HEK293T (cell line): ENCODE measurements around the gene PIK3IP1.
"Not testable (repeated sequence)": the region's sequence is repeated elsewhere in the genome, so short reads cannot be mapped to it uniquely, and the experiment has no call there.

ENCODE experiments used
- CTCF ChIA-PET: fragments of 350-600 bp; formaldehyde crosslinking; extraction: SDS; loops from one replicate; lab custom pipeline; 2021; ENCODE audit warnings: antibody characterized with exemption, inconsistent platforms; lab: Yijun Ruan, JAX
- POLR2A ChIA-PET: fragments of 350-600 bp; formaldehyde crosslinking; extraction: SDS; loops from one replicate; lab custom pipeline; 2020; ENCODE audit warnings: antibody characterized with exemption, inconsistent platforms; lab: Yijun Ruan, JAX
- DNase-seq: peaks from one replicate; pipeline ENCODE4 v3.0.0; 2012; ENCODE audit warnings: mixed read lengths; ENCODE audit errors: extremely low spot score
- ARNT ChIP-seq: fragments of 450-650 bp; IDR thresholded peaks from 2 replicates; pipeline ENCODE4 v1.6.1; 2017; ENCODE audit warnings: mild to moderate bottlenecking
- BHLHE40 ChIP-seq: fragments of 450-650 bp; IDR thresholded peaks from 2 replicates; pipeline ENCODE4 v1.6.1; 2016; ENCODE audit warnings: mild to moderate bottlenecking, moderate library complexity, borderline replicate concordance
- CTBP1 ChIP-seq: fragments of 450-650 bp; IDR thresholded peaks from 2 replicates; pipeline ENCODE4 v1.6.1; 2016; ENCODE audit warnings: borderline replicate concordance
- ELF4 ChIP-seq: fragments of 450-650 bp; IDR thresholded peaks from 2 replicates; pipeline ENCODE4 v1.6.1; 2017; ENCODE audit warnings: antibody characterized with exemption
- FOXA1 ChIP-seq: fragments of 450-650 bp; IDR thresholded peaks from 2 replicates; pipeline ENCODE4 v1.6.1; 2016; ENCODE audit warnings: mild to moderate bottlenecking
- FOXM1 ChIP-seq: fragments of 450-650 bp; IDR thresholded peaks from 2 replicates; pipeline ENCODE4 v1.6.1; 2017; ENCODE audit warnings: mild to moderate bottlenecking, borderline replicate concordance
- HDGF ChIP-seq: fragments of 450-650 bp; IDR thresholded peaks from 2 replicates; pipeline ENCODE4 v1.6.1; 2017; ENCODE audit warnings: antibody characterized with exemption, borderline replicate concordance
- L3MBTL2 ChIP-seq: fragments of 450-650 bp; conservative IDR thresholded peaks from 2 replicates; pipeline ENCODE4 v1.6.1; 2016; ENCODE audit warnings: mild to moderate bottlenecking
- LEF1 ChIP-seq: fragments of 450-650 bp; IDR thresholded peaks from 2 replicates; pipeline ENCODE4 v1.6.1; 2017; ENCODE audit warnings: mild to moderate bottlenecking, borderline replicate concordance
- NFRKB ChIP-seq: fragments of 450-650 bp; IDR thresholded peaks from 2 replicates; pipeline ENCODE4 v1.6.1; 2016; ENCODE audit warnings: mild to moderate bottlenecking, moderate library complexity
- SUZ12 ChIP-seq: fragments of 450-650 bp; IDR thresholded peaks from 2 replicates; pipeline ENCODE4 v1.6.1; 2016; ENCODE audit warnings: mild to moderate bottlenecking
- TARDBP ChIP-seq: fragments of 450-650 bp; IDR thresholded peaks from 2 replicates; pipeline ENCODE4 v1.6.1; 2016
- ZNF384 ChIP-seq: fragments of 450-650 bp; IDR thresholded peaks from 2 replicates; pipeline ENCODE4 v1.6.1; 2016
- TF ChIP-seq, protein P1 (sequence below): fragments of 450-650 bp; IDR thresholded peaks from 2 replicates; pipeline ENCODE4 v1.6.1; 2016

Gene PIK3IP1

GRCh38 chr22:31239771-31240370 is 52.4 kb downstream of the PIK3IP1 start:
- ChIA-PET POLR2A (no interaction called here), CTCF (interaction anchor here (1.0 kb wide), 1 partner anchor 38 kb away, joined by 3 read pairs; no protein-coding TSS in a partner anchor)
- no peak for DNase-seq
- TF ChIP-seq TARDBP (no peak), FOXM1 (no peak), NFRKB (no peak), FOXA1 (no peak), ZNF384 (no peak), ELF4 (no peak), HDGF (no peak)

DNA sequence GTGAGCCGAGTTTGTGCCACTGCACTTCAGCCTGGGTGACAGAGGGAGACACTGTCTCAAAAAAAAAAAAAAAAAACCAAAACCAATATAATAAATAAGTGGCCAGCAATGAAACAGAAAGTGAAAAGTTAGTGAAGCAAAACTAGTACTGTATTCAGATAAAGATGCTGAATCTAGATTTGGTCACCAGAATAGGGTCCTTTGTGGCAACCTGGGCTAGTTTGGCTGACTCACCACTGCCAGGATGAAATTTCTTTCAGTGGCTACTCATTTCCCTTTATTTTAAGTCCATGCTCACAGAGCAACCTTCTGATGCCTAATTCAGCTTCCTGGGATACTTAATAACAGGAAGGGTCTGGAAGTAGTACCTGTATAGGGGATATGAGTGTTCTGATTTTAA is 54.2 kb downstream of the PIK3IP1 start:
- ChIA-PET CTCF (no interaction called here), POLR2A (interaction anchor here (1.3 kb wide), 1 partner anchor 108 kb away, joined by 3 read pairs; the partner anchor contains the start of gene PATZ1)
- TF ChIP-seq FOXA1 (no peak), NFRKB (no peak), L3MBTL2 (no peak)
- TF ChIP-seq, protein P1, sequence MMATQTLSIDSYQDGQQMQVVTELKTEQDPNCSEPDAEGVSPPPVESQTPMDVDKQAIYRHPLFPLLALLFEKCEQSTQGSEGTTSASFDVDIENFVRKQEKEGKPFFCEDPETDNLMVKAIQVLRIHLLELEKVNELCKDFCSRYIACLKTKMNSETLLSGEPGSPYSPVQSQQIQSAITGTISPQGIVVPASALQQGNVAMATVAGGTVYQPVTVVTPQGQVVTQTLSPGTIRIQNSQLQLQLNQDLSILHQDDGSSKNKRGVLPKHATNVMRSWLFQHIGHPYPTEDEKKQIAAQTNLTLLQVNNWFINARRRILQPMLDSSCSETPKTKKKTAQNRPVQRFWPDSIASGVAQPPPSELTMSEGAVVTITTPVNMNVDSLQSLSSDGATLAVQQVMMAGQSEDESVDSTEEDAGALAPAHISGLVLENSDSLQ = no peak
- no peak for DNase-seq

GRCh38 chr22:31236044-31236443 is 56.2 kb downstream of the PIK3IP1 start:
- CTCF ChIA-PET = not testable (repeated sequence)

DNA sequence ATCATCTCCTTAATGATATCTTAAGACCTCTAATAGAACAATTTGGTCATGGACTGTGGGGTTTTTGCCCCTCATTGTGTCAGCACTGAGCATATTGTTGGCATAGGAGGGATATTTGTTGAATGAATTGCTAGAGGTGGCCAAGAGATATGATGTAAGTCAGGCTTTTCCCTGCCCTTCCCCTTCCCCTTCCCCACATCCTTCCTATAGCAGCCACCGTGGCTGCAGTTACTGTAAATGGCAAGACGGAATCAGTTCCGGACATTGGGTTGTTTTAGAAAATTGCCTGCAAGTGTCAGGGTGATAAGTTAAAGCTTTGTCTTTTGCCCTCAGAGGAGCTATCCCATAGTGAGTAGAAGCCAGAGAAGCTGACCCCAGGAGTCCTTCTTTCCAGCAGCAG is 57.2 kb downstream of the PIK3IP1 start:
- POLR2A ChIA-PET = no interaction called here
- CTCF ChIA-PET = no interaction called here
- DNase-seq = no peak
- TF ChIP-seq L3MBTL2 (no peak), FOXA1 (no peak), ARNT (no peak), CTBP1 (no peak), ELF4 (no peak), ZNF384 (no peak)
- TF ChIP-seq, protein P1 = no peak

More at GRCh38 chr22:31236044-31236443, 56.2 kb downstream of the PIK3IP1 start:
- POLR2A ChIA-PET, DNase-seq: not testable (repeated sequence)

DNA sequence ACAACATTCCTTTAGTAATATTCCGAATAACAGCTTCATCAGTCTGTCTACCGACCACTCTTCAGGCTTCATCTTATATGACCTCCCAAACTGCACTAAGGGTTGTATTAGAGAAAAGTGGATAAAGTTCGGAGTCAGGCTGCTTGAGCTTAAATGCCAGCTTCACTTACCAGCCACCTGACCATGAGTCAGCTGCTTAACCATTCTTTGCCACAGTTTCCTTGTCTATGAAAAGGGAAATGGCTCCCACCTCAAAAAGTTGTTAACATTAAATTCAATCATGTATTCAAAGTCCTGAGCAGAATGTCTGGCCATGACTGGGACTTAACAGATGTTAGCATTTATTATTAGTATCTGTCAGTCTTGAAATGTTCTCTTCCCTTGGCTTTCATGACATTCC is 59.3 kb downstream of the PIK3IP1 start:
- ChIA-PET POLR2A (no interaction called here), CTCF (interaction anchor here (0.9 to 1.6 kb wide), 3 partner anchors 11 to 126 kb away, joined by 3 to 4 read pairs (median 4); partner anchors contain the start of genes LIMK2 and SELENOM)
- no peak for DNase-seq
- TF ChIP-seq SUZ12 = no peak
- TF ChIP-seq LEF1 = no peak
- TF ChIP-seq BHLHE40 = no peak
- TF ChIP-seq TARDBP = no peak
